Astrocyte (in vitro differentiated cells and primary cell): ENCODE results near the gene SLC24A4. TPM values are rescaled to one million over a fixed set of nuclear protein-coding genes. Genes with fewer than 3 reads are reported as not detected.

ENCODE experiments used
- DNase-seq: peaks from one replicate; pipeline ENCODE4 v3.0.0-alpha.2; 2010; ENCODE audit warnings: low read depth
- FAIRE-seq: peaks from 2 replicates; lab custom pipeline; 2011; peaks lifted over from hg19 to GRCh38; lab: Jason Lieb, UNC
- H2AFZ ChIP-seq: 2 replicates; pipeline ENCODE4 v1.6.0; 2012; ENCODE audit warnings: low read depth, low read length, inconsistent platforms
- H3K27ac ChIP-seq: 2 replicates; pipeline ENCODE4 v1.5.1; 2011; ENCODE audit warnings: low read depth, low read length, inconsistent platforms
- H3K27me3 ChIP-seq: 2 replicates; pipeline ENCODE4 v1.6.0; 2011; ENCODE audit warnings: low read length, inconsistent platforms; ENCODE audit not compliant: insufficient read depth
- H3K36me3 ChIP-seq: 2 replicates; pipeline ENCODE4 v1.5.1; 2011; ENCODE audit warnings: low read length, inconsistent platforms; ENCODE audit not compliant: insufficient read depth
- H3K4me1 ChIP-seq: 2 replicates; pipeline ENCODE4 v1.5.1; 2011; ENCODE audit warnings: low read length, inconsistent platforms; ENCODE audit not compliant: insufficient read depth
- H3K4me2 ChIP-seq: 2 replicates; pipeline ENCODE4 v1.6.0; 2012; ENCODE audit warnings: low read length, inconsistent platforms
- H3K4me3 ChIP-seq: 2 replicates; pipeline ENCODE4 v1.5.1; 2011; ENCODE audit warnings: low read depth, mild to moderate bottlenecking, low read length, inconsistent platforms; ENCODE audit not compliant: insufficient read depth
- H3K79me2 ChIP-seq: 2 replicates; pipeline ENCODE4 v1.6.0; 2012; ENCODE audit warnings: mild to moderate bottlenecking, low read length, inconsistent platforms; ENCODE audit not compliant: insufficient read depth
- H3K9ac ChIP-seq: 2 replicates; pipeline ENCODE4 v1.6.0; 2012; ENCODE audit warnings: mild to moderate bottlenecking, low read length, inconsistent platforms
- H3K9me3 ChIP-seq: 2 replicates; pipeline ENCODE4 v1.5.1; 2012; ENCODE audit warnings: low read depth, mild to moderate bottlenecking, low read length, inconsistent platforms; ENCODE audit not compliant: insufficient read depth
- H4K20me1 ChIP-seq: 2 replicates; pipeline ENCODE4 v1.6.0; 2012; ENCODE audit warnings: low read length, inconsistent platforms; ENCODE audit not compliant: insufficient read depth
- H3K27ac Mint-ChIP-seq: one replicate; pipeline ENCODE4 v1.8.0; 2021; ENCODE audit warnings: mild to moderate bottlenecking, mixed read lengths; ENCODE audit not compliant: unreplicated experiment
- H3K27me3 Mint-ChIP-seq: one replicate; pipeline ENCODE4 v1.8.0; 2021; ENCODE audit warnings: low read depth, mixed read lengths; ENCODE audit not compliant: unreplicated experiment
- H3K36me3 Mint-ChIP-seq: one replicate; pipeline ENCODE4 v1.8.0; 2021; ENCODE audit warnings: low read depth, mixed read lengths; ENCODE audit not compliant: unreplicated experiment
- H3K4me1 Mint-ChIP-seq: one replicate; pipeline ENCODE4 v1.8.0; 2021; ENCODE audit warnings: low read depth, mixed read lengths; ENCODE audit not compliant: unreplicated experiment
- H3K4me3 Mint-ChIP-seq: one replicate; pipeline ENCODE4 v1.8.0; 2021; ENCODE audit warnings: mild to moderate bottlenecking, moderate library complexity, mixed read lengths; ENCODE audit not compliant: unreplicated experiment
- H3K9me3 Mint-ChIP-seq: one replicate; pipeline ENCODE4 v1.8.0; 2021; ENCODE audit warnings: mild to moderate bottlenecking, mixed read lengths; ENCODE audit not compliant: unreplicated experiment
- EZH2 ChIP-seq: IDR thresholded peaks from 2 replicates; pipeline ENCODE4 v1.6.1; 2012; ENCODE audit warnings: mild to moderate bottlenecking, low read length, inconsistent platforms; ENCODE audit not compliant: insufficient read depth
- total RNA-seq: library from RNA; stranded (reverse); gene quantifications from 2 replicates; pipeline ENCODE4 v1.2.1, GENCODE V29; 2021
- TF ChIP-seq, protein P1 (sequence below): IDR thresholded peaks from 2 replicates; pipeline ENCODE4 v1.5.1; 2011; ENCODE audit warnings: low read depth, mild to moderate bottlenecking, inconsistent platforms, low read length, moderate library complexity; ENCODE audit not compliant: insufficient read depth

SLC24A4 gene
- total RNA-seq, 1 donor from 2014 or later = not detected

DNA sequence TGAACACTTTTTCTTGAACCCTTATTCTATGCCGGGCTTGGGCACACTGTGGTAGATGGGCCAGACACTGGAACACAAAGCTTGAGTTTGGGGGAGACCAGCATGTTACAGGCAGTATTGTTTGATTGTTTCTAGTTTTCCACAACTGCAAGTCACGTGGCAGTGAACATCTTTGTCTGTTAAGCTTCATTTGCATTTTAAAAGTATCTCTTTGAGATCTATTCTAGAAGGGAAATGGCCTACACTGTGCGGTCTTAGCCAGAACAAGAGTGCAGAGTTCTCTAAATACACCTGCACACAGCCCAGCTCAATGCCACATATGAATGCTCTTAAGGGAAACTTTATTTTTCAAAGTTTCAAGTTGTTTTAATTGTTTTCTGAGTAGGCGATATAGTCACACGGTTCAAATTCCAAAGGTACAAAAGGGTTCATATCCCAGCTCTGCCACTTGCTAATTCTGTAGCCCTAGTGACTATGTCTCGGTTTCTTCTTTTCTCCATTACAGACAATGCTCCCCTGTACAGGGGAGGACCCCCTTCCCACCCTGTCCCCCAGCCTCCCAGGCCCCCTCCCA is 215.5 kb downstream of the SLC24A4 start:
- Histone ChIP-seq H2AFZ (no peak overlapping the region), H3K4me2 (no peak overlapping the region), H3K9ac (no peak overlapping the region), H3K27me3 (no peaks in the 10 kb centered on the region), H3K36me3 (no peaks in the 10 kb centered on the region), H4K20me1 (peaks cover 5% of the 10 kb centered on the region), H3K79me2 (peaks cover 25% of the 10 kb centered on the region), H3K27ac (no peak overlapping the region), H3K9me3 (no peaks in the 10 kb centered on the region), H3K4me3 (no peak overlapping the region), H3K4me1 (peaks cover 31% of the 10 kb centered on the region)
- DNase-seq = no peak
- H3K9me3 Mint-ChIP-seq = peaks cover 3% of the 10 kb centered on the region
- no peaks in the 10 kb centered on the region for H3K27me3 Mint-ChIP-seq
- no peak for FAIRE-seq
- H3K27ac Mint-ChIP-seq = no peak overlapping the region
- TF ChIP-seq, protein P1, sequence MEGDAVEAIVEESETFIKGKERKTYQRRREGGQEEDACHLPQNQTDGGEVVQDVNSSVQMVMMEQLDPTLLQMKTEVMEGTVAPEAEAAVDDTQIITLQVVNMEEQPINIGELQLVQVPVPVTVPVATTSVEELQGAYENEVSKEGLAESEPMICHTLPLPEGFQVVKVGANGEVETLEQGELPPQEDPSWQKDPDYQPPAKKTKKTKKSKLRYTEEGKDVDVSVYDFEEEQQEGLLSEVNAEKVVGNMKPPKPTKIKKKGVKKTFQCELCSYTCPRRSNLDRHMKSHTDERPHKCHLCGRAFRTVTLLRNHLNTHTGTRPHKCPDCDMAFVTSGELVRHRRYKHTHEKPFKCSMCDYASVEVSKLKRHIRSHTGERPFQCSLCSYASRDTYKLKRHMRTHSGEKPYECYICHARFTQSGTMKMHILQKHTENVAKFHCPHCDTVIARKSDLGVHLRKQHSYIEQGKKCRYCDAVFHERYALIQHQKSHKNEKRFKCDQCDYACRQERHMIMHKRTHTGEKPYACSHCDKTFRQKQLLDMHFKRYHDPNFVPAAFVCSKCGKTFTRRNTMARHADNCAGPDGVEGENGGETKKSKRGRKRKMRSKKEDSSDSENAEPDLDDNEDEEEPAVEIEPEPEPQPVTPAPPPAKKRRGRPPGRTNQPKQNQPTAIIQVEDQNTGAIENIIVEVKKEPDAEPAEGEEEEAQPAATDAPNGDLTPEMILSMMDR = no peak
- no peak for TF ChIP-seq EZH2
- peaks cover 34% of the 10 kb centered on the region for H3K4me1 Mint-ChIP-seq
- no peaks in the 10 kb centered on the region for H3K36me3 Mint-ChIP-seq
- no peak overlapping the region for H3K4me3 Mint-ChIP-seq

DNA sequence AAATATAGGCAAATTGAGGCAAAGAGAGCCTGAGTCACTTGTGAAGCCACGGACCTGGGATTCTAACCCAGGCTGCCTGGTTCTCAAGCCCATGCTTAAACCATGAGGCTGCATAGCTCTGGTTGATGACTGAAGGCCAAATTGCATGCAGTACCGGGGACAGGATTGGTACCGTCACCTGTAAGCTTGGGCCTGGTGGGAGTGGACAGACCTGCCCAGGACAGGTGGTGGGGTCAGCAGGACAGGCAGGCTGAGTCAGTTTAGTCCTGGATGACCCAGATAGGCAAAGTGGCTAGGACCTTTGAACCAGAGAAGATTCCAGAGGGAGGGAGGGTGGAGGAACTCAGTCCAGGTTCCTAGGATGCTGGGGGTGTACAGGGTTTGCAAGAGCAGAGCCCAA is 216.5 kb downstream of the SLC24A4 start:
- no peak overlapping the region for H3K27ac Mint-ChIP-seq
- H3K4me3 Mint-ChIP-seq = no peak overlapping the region
- H3K4me1 Mint-ChIP-seq = peaks cover 34% of the 10 kb centered on the region

DNA sequence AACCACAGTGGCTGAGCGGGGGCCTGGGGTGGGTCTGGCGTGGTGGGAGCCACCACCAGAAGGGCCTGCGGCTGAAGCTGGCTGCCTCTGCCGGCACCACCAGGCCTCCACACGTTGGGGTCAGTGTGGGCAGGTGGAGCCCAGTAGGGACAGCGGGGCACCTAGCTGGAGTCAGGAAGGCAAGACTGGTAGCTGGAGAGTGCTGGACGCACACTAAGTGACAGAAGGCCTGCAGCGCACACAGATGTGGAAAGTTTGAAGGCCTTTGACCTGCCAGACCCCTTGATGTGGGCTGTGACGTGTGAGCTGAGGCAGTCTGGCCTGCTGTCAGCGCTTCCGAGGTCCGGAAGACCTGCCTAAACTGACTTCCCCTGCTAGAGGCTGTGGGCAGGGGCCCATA is 216.9 kb downstream of the SLC24A4 start:
- DNase-seq = no peak
- Histone ChIP-seq H3K36me3 (no peaks in the 10 kb centered on the region), H3K4me1 (peaks cover 31% of the 10 kb centered on the region), H2AFZ (peak overlapping the region; percentile 63), H3K9ac (peak overlapping the region; percentile 70), H4K20me1 (peaks cover 5% of the 10 kb centered on the region), H3K9me3 (no peaks in the 10 kb centered on the region), H3K4me2 (peak overlapping the region; percentile 76), H3K27me3 (no peaks in the 10 kb centered on the region), H3K4me3 (no peak overlapping the region), H3K79me2 (peaks cover 27% of the 10 kb centered on the region), H3K27ac (peak overlapping the region; percentile 88)
- Mint-ChIP-seq H3K27ac (peak overlapping the region; percentile 96), H3K36me3 (no peaks in the 10 kb centered on the region), H3K4me1 (peaks cover 34% of the 10 kb centered on the region), H3K27me3 (no peaks in the 10 kb centered on the region), H3K9me3 (peaks cover 3% of the 10 kb centered on the region), H3K4me3 (no peak overlapping the region)
- FAIRE-seq = no peak
- TF ChIP-seq, protein P1 = no peak
- TF ChIP-seq EZH2 = no peak

More for the DNA sequence above, 216.5 kb downstream of the SLC24A4 start:
- Mint-ChIP-seq H3K27me3 (no peaks in the 10 kb centered on the region), H3K9me3 (peaks cover 3% of the 10 kb centered on the region), H3K36me3 (no peaks in the 10 kb centered on the region)
- Histone ChIP-seq H2AFZ (no peak overlapping the region), H3K79me2 (peaks cover 27% of the 10 kb centered on the region), H3K27ac (peak overlapping the region; percentile 88), H3K27me3 (no peaks in the 10 kb centered on the region), H3K4me1 (peaks cover 31% of the 10 kb centered on the region), H3K9ac (no peak overlapping the region), H3K9me3 (no peaks in the 10 kb centered on the region), H3K4me2 (peak overlapping the region; percentile 76), H3K4me3 (no peak overlapping the region), H3K36me3 (no peaks in the 10 kb centered on the region), H4K20me1 (peaks cover 5% of the 10 kb centered on the region)
- no peak for TF ChIP-seq EZH2
- TF ChIP-seq, protein P1 = no peak
- DNase-seq (no peak), FAIRE-seq (no peak)
